HepG2 (cell line): ENCODE results near the gene TNS4. TPM values are rescaled to one million over a fixed set of nuclear protein-coding genes. Genes with fewer than 3 reads are reported as not detected.

Source experiments
- AHR ChIP-seq: IDR thresholded peaks from 2 replicates; pipeline ENCODE4 v1.6.1; 2018; ENCODE audit warnings: missing genetic modification reagents, missing compliant biosample characterization
- FOXC1 ChIP-seq: sonication (generic); formaldehyde crosslinking; IDR thresholded peaks from 2 replicates; pipeline ENCODE4 v1.8.0; 2022; ENCODE audit warnings: mild to moderate bottlenecking, missing genetic modification reagents, borderline replicate concordance
- RCOR2 ChIP-seq: IDR thresholded peaks from 2 replicates; pipeline ENCODE4 v1.6.1; 2016; ENCODE audit warnings: missing biosample characterization, missing genetic modification reagents
- SP1 ChIP-seq, 2 experiments: fragments of 450-650 bp in 1 of 2; sonication (generic) in 1 of 2; formaldehyde crosslinking in 1 of 2; IDR thresholded peaks; 2 replicates each; pipeline versions ENCODE4 v1.4.0 to v1.6.1; 2016 to 2020; ENCODE audit warnings: missing genetic modification reagents in 1 of 2
- SPEN ChIP-seq: sonication (generic); formaldehyde crosslinking; IDR thresholded peaks from 2 replicates; pipeline ENCODE4 v1.5.1; 2020; ENCODE audit warnings: low read depth, mild to moderate bottlenecking, missing genetic modification reagents
- ZBTB38 ChIP-seq: sonication (generic); formaldehyde crosslinking; IDR thresholded peaks from 2 replicates; pipeline ENCODE4 v1.5.1; 2020; ENCODE audit warnings: mild to moderate bottlenecking, missing genetic modification reagents
- ZNF124 ChIP-seq: sonication (generic); formaldehyde crosslinking; IDR thresholded peaks from 2 replicates; pipeline ENCODE4 v1.4.0; 2020; ENCODE audit warnings: missing genetic modification reagents
- ZNF431 ChIP-seq: sonication (generic); formaldehyde crosslinking; IDR thresholded peaks from 2 replicates; pipeline ENCODE4 v1.9.0; 2022; ENCODE audit warnings: missing genetic modification reagents, low read depth, mild to moderate bottlenecking, borderline replicate concordance
- ZSCAN31 ChIP-seq: sonication (generic); formaldehyde crosslinking; IDR thresholded peaks from 2 replicates; pipeline ENCODE4 v1.5.0; 2020; ENCODE audit warnings: low read depth, mild to moderate bottlenecking, missing genetic modification reagents
- polyA plus RNA-seq, 8 experiments: library from polyadenylated mRNA; depleted of rRNA in 3 of 8; stranded (reverse) in 7 of 8; unstranded in 1 of 8; fragments of >200 nt; fragmentation: Illumina TruSeq in 4 of 8; extraction: Trizol in 4 of 8; gene quantifications; 2 replicates each; pipeline versions ENCODE4 v1.2.1 to v1.2.3, GENCODE V29; 2011 to 2016; ENCODE audit warnings: low read depth in 4 of 8, missing spikeins in 1 of 8, mixed read lengths in 1 of 8; ENCODE audit not compliant: insufficient read depth in 1 of 8
- total RNA-seq, 5 experiments: library from RNA; depleted of rRNA; stranded (reverse); fragments of >200 nt; fragmentation: Illumina TruSeq; extraction: Trizol; gene quantifications; 2 replicates each; pipeline ENCODE4 v1.2.3, GENCODE V29; 2016; ENCODE audit warnings: low read depth in 1 of 5
- TF ChIP-seq, protein P1 (sequence below), 2 experiments: sonication (generic) in 1 of 2; formaldehyde crosslinking in 1 of 2; IDR thresholded peaks; 2 replicates each; pipeline versions ENCODE4 v1.4.0 to v1.6.1; 2016 to 2020; ENCODE audit warnings: borderline replicate concordance in 1 of 2, low read depth in 1 of 2, mild to moderate bottlenecking in 1 of 2, missing genetic modification reagents in 1 of 2
- TF ChIP-seq, protein P2 (sequence below): sonication (generic); formaldehyde crosslinking; IDR thresholded peaks from 2 replicates; pipeline ENCODE4 v1.5.0; 2020; ENCODE audit warnings: missing genetic modification reagents
- TF ChIP-seq, protein P3 (sequence below): sonication (generic); formaldehyde crosslinking; IDR thresholded peaks from 2 replicates; pipeline ENCODE4 v1.8.0; 2022; ENCODE audit warnings: missing genetic modification reagents, mild to moderate bottlenecking, moderate library complexity, borderline replicate concordance
- TF ChIP-seq, protein P4 (sequence below): sonication (generic); formaldehyde crosslinking; IDR thresholded peaks from 2 replicates; pipeline ENCODE4 v1.4.0; 2020; ENCODE audit warnings: low read depth, missing genetic modification reagents
- TF ChIP-seq, protein P5 (sequence below): sonication (generic); formaldehyde crosslinking; IDR thresholded peaks from 2 replicates; pipeline ENCODE4 v1.5.0; 2020; ENCODE audit warnings: missing genetic modification reagents

Gene TNS4
- total and polyA plus RNA-seq, 2 of the 13 experiments (the other 11 are each of a cell fraction or from before 2014, with no cell fraction given) = 0.58 to 2.1 TPM

DNA sequence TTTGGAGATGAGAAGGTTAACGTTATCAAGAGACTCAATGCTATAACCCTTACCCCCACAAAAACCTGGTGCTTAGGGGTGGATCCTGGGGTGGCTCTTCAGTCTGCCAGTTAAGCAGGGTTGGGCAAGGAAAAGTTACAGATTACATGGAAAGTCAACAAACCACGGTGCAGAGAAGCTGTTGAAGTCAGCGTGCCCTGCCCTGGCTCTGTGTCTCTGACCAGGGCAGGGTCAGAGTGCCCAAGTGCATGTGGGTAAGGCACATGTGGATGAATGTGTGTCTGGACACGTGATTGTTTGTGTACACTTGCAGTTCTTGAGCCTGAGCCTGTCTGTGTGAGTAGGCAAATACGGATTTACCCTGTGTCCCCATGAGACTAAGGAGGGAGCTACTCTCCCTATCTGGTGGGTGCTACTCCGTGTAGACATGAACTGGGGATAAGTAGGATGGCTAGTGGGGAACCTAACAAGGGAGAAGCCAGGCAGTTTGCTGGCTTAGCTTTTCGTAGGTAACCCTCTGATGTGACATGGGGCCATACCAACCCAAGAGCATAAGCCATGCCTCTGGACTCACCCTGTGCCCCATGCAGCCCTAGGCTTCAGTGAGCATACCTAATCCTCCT is 52.7 kb downstream of the TNS4 start (continued):
- 0 out of 2 replicates have a peak, but pooled peaks have one; percentile 67 for TF ChIP-seq ZBTB38
- peak; percentile 86; the same call in 1 of the 2 replicates for TF ChIP-seq AHR
- TF ChIP-seq SPEN (CRISPR knock-in tag) = peak; percentile 70; the same call in 1 of the 2 replicates
- 0 out of 2 replicates have a peak, but pooled peaks have one; percentile 32 for TF ChIP-seq ZNF431 (CRISPR knock-in tag)
- peak; percentile 81 for TF ChIP-seq FOXC1 (CRISPR knock-in tag)
- no peak for TF ChIP-seq SP1 (IDR thresholded peaks at IDR 0.05)
- TF ChIP-seq SP1 (CRISPR knock-in tag; IDR thresholded peaks at IDR 0.05) = peak; percentile 53; the same call in 1 of the 2 replicates
- TF ChIP-seq, protein P1, sequence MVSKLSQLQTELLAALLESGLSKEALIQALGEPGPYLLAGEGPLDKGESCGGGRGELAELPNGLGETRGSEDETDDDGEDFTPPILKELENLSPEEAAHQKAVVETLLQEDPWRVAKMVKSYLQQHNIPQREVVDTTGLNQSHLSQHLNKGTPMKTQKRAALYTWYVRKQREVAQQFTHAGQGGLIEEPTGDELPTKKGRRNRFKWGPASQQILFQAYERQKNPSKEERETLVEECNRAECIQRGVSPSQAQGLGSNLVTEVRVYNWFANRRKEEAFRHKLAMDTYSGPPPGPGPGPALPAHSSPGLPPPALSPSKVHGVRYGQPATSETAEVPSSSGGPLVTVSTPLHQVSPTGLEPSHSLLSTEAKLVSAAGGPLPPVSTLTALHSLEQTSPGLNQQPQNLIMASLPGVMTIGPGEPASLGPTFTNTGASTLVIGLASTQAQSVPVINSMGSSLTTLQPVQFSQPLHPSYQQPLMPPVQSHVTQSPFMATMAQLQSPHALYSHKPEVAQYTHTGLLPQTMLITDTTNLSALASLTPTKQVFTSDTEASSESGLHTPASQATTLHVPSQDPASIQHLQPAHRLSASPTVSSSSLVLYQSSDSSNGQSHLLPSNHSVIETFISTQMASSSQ (IDR thresholded peaks at IDR 0.05; ENCODE audit: low read depth) = peak; percentile 84
- TF ChIP-seq, protein P1 (CRISPR knock-in tag; IDR thresholded peaks at IDR 0.05; ENCODE audit: borderline replicate concordance) = peak; percentile 92
- TF ChIP-seq, protein P2, sequence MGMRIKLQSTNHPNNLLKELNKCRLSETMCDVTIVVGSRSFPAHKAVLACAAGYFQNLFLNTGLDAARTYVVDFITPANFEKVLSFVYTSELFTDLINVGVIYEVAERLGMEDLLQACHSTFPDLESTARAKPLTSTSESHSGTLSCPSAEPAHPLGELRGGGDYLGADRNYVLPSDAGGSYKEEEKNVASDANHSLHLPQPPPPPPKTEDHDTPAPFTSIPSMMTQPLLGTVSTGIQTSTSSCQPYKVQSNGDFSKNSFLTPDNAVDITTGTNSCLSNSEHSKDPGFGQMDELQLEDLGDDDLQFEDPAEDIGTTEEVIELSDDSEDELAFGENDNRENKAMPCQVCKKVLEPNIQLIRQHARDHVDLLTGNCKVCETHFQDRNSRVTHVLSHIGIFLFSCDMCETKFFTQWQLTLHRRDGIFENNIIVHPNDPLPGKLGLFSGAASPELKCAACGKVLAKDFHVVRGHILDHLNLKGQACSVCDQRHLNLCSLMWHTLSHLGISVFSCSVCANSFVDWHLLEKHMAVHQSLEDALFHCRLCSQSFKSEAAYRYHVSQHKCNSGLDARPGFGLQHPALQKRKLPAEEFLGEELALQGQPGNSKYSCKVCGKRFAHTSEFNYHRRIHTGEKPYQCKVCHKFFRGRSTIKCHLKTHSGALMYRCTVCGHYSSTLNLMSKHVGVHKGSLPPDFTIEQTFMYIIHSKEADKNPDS (CRISPR knock-in tag) = no peak
- TF ChIP-seq, protein P3, sequence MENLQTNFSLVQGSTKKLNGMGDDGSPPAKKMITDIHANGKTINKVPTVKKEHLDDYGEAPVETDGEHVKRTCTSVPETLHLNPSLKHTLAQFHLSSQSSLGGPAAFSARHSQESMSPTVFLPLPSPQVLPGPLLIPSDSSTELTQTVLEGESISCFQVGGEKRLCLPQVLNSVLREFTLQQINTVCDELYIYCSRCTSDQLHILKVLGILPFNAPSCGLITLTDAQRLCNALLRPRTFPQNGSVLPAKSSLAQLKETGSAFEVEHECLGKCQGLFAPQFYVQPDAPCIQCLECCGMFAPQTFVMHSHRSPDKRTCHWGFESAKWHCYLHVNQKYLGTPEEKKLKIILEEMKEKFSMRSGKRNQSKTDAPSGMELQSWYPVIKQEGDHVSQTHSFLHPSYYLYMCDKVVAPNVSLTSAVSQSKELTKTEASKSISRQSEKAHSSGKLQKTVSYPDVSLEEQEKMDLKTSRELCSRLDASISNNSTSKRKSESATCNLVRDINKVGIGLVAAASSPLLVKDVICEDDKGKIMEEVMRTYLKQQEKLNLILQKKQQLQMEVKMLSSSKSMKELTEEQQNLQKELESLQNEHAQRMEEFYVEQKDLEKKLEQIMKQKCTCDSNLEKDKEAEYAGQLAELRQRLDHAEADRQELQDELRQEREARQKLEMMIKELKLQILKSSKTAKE (CRISPR knock-in tag) = peak; percentile 94
- TF ChIP-seq RCOR2 = peak; percentile 42; the same call in 1 of the 2 replicates
- peak; percentile 83; the same call in 1 of the 2 replicates for TF ChIP-seq ZNF124 (CRISPR knock-in tag)
- TF ChIP-seq, protein P4, sequence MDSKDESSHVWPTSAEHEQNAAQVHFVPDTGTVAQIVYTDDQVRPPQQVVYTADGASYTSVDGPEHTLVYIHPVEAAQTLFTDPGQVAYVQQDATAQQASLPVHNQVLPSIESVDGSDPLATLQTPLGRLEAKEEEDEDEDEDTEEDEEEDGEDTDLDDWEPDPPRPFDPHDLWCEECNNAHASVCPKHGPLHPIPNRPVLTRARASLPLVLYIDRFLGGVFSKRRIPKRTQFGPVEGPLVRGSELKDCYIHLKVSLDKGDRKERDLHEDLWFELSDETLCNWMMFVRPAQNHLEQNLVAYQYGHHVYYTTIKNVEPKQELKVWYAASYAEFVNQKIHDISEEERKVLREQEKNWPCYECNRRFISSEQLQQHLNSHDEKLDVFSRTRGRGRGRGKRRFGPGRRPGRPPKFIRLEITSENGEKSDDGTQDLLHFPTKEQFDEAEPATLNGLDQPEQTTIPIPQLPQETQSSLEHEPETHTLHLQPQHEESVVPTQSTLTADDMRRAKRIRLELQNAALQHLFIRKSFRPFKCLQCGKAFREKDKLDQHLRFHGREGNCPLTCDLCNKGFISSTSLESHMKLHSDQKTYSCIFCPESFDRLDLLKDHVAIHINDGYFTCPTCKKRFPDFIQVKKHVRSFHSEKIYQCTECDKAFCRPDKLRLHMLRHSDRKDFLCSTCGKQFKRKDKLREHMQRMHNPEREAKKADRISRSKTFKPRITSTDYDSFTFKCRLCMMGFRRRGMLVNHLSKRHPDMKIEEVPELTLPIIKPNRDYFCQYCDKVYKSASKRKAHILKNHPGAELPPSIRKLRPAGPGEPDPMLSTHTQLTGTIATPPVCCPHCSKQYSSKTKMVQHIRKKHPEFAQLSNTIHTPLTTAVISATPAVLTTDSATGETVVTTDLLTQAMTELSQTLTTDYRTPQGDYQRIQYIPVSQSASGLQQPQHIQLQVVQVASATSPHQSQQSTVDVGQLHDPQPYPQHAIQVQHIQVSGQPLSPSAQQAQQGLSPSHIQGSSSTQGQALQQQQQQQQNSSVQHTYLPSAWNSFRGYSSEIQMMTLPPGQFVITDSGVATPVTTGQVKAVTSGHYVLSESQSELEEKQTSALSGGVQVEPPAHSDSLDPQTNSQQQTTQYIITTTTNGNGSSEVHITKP = peak; percentile 63
- TF ChIP-seq ZSCAN31 = peak; percentile 73; the same call in 1 of the 2 replicates
- TF ChIP-seq, protein P5, sequence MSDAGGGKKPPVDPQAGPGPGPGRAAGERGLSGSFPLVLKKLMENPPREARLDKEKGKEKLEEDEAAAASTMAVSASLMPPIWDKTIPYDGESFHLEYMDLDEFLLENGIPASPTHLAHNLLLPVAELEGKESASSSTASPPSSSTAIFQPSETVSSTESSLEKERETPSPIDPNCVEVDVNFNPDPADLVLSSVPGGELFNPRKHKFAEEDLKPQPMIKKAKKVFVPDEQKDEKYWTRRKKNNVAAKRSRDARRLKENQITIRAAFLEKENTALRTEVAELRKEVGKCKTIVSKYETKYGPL (CRISPR knock-in tag) = no peak
